K562 (cell line): ENCODE data around the gene SLC38A10. TPM values are rescaled to one million over a fixed set of nuclear protein-coding genes. Genes with fewer than 3 reads are reported as not detected.
A peak's percentile ranks its signal among the peaks of the same experiment; 100 is the strongest.

Source experiments
- ATAC-seq: fragments of 200-7000 bp; cut with Tn5 transposase; 3 replicates; pipeline ENCODE4 v1.9.1; 2020; ENCODE audit warnings: moderate library complexity
- BruUV-seq: library from RNA; stranded (reverse); fragments of 400-500 nt; replicated peaks from 2 replicates; lab custom pipeline; 2021; lab: Mats Ljungman, UMichigan
- CTCF ChIA-PET: fragments of 300-600 bp; formaldehyde crosslinking; extraction: SDS; loops from one replicate; lab custom pipeline; 2021; ENCODE audit warnings: low intra/inter-chr PET ratio; lab: Yijun Ruan, JAX
- POLR2A ChIA-PET: fragments of 300-600, 350-650 bp; sonication (Branson Sonifier 250); formaldehyde crosslinking; extraction: SDS; loops from one replicate; lab custom pipeline; 2021; ENCODE audit warnings: antibody characterized with exemption, inconsistent platforms; lab: Yijun Ruan, JAX
- DNase-seq, 4 experiments: peaks; one replicate each; pipeline versions ENCODE4 v3.0.0 to v3.0.0-alpha.2; 2011 to 2018; ENCODE audit warnings: low spot score in 3 of 4, mixed read lengths in 3 of 4; ENCODE audit errors: extremely low read depth in 1 of 4
- FAIRE-seq: peaks from 2 replicates; lab custom pipeline; 2011; peaks lifted over from hg19 to GRCh38; lab: Jason Lieb, UNC
- H2AFZ ChIP-seq: 2 replicates; pipeline ENCODE4 v1.6.0; 2011; ENCODE audit warnings: low read depth, low read length, control low read depth, inconsistent platforms
- H3K27ac ChIP-seq: fragments of 200-600 bp; 3 replicates; pipeline ENCODE4 v1.8.0; 2011; ENCODE audit warnings: low read depth, mild to moderate bottlenecking, control low read depth, inconsistent platforms, low read length, moderate library complexity, mixed read lengths; ENCODE audit errors: extremely low read depth
- H3K27me3 ChIP-seq, 2 experiments: fragments of 300-600 bp in 1 of 2; 2 replicates in 1 of 2; 3 replicates in 1 of 2; pipeline versions ENCODE4 v1.6.0 to v1.8.0; 2011; ENCODE audit warnings: inconsistent platforms in 2 of 2, low read length in 2 of 2, mild to moderate bottlenecking in 1 of 2, mixed read lengths in 1 of 2, moderate library complexity in 1 of 2; ENCODE audit not compliant: control insufficient read depth in 2 of 2, insufficient read depth in 2 of 2
- H3K36me3 ChIP-seq: fragments of 300-600 bp; 3 replicates; pipeline ENCODE4 v1.8.0; 2011; ENCODE audit warnings: mild to moderate bottlenecking, low read length, inconsistent platforms; ENCODE audit not compliant: control insufficient read depth, insufficient read depth
- H3K4me1 ChIP-seq, 2 experiments: fragments of 200-600 bp in 1 of 2; replicated peaks in 1 of 2; 2 replicates in 1 of 2; 3 replicates in 1 of 2; pipeline versions ENCODE4 v1.5.1 to v1.8.0; 2011; ENCODE audit warnings: inconsistent platforms in 2 of 2, low read length in 2 of 2, mild to moderate bottlenecking in 1 of 2, mixed read lengths in 1 of 2, moderate library complexity in 1 of 2; ENCODE audit not compliant: control insufficient read depth in 2 of 2, insufficient read depth in 2 of 2
- H3K4me2 ChIP-seq: 2 replicates; pipeline ENCODE4 v1.6.1; 2011; ENCODE audit warnings: low read length, control low read depth, inconsistent platforms, mixed read lengths; ENCODE audit not compliant: insufficient read depth
- H3K4me3 ChIP-seq: fragments of 200-600 bp; sonication (generic), shearing (Covaris generic); 2 replicates; pipeline ENCODE4 v1.5.1; 2016; ENCODE audit warnings: control low read depth, inconsistent platforms
- H3K79me2 ChIP-seq: fragments of 200-600 bp; 3 replicates; pipeline ENCODE4 v1.8.0; 2011; ENCODE audit warnings: low read length, inconsistent platforms; ENCODE audit not compliant: control insufficient read depth, insufficient read depth
- H3K9ac ChIP-seq, 2 experiments: 2 replicates each; pipeline versions ENCODE4 v1.6.0 to v1.6.1; 2011; ENCODE audit warnings: low read depth in 2 of 2, low read length in 2 of 2, control low read depth in 1 of 2, inconsistent platforms in 1 of 2, mild to moderate bottlenecking in 1 of 2, mixed read lengths in 1 of 2; ENCODE audit not compliant: insufficient read depth in 1 of 2
- H3K9me1 ChIP-seq: one replicate; pipeline ENCODE4 v1.6.0; 2011; ENCODE audit warnings: inconsistent platforms, mild to moderate bottlenecking, low read length, moderate library complexity; ENCODE audit not compliant: control insufficient read depth, insufficient read depth
- H3K9me3 ChIP-seq: replicated peaks from 2 replicates; pipeline ENCODE4 v1.5.1; 2011; ENCODE audit warnings: low read depth, low read length, inconsistent platforms; ENCODE audit not compliant: control insufficient read depth, insufficient read depth
- H4K20me1 ChIP-seq: replicated peaks from 2 replicates; pipeline ENCODE4 v1.6.1; 2011; ENCODE audit warnings: low read length, inconsistent platforms, mixed read lengths; ENCODE audit not compliant: control insufficient read depth, insufficient read depth
- ESRRA ChIP-seq: fragments of 450-650 bp; IDR thresholded peaks from 2 replicates; pipeline ENCODE4 v1.6.1; 2014; ENCODE audit warnings: low read depth, mild to moderate bottlenecking, moderate library complexity, borderline replicate concordance
- HMGN3 ChIP-seq: IDR thresholded peaks from 2 replicates; pipeline ENCODE4 v1.6.1; 2011; ENCODE audit warnings: borderline replicate concordance, low read depth, mild to moderate bottlenecking, mixed read lengths, low read length; ENCODE audit not compliant: insufficient read length; ENCODE audit errors: extremely low read depth
- KLF6 ChIP-seq: fragments of 250-450 bp; sonication (Bioruptor Pico); IDR thresholded peaks from 2 replicates; pipeline ENCODE4 v1.4.0; 2020; ENCODE audit warnings: mild to moderate bottlenecking, moderate library complexity, borderline replicate concordance
- NFE2L1 ChIP-seq: fragments of 450-650 bp; IDR thresholded peaks from 2 replicates; pipeline ENCODE4 v1.6.1; 2016; ENCODE audit warnings: missing genetic modification characterization, low read depth, mild to moderate bottlenecking, missing compliant biosample characterization, moderate library complexity, borderline replicate concordance
- POLR2G ChIP-seq: fragments of 200-400 bp; formaldehyde crosslinking; IDR thresholded peaks from 2 replicates; pipeline ENCODE4 v1.6.1; 2017; ENCODE audit warnings: low read depth, mild to moderate bottlenecking, antibody characterized with exemption, low read length, moderate library complexity
- SIN3B ChIP-seq: fragments of 450-650 bp; IDR thresholded peaks from 2 replicates; pipeline ENCODE4 v1.6.1; 2017; ENCODE audit warnings: low read depth, mild to moderate bottlenecking, moderate library complexity
- ZNF431 ChIP-seq: sonication (generic); formaldehyde crosslinking; IDR thresholded peaks from 2 replicates; pipeline ENCODE4 v1.8.0; 2022; ENCODE audit warnings: mild to moderate bottlenecking, missing genetic modification reagents
- WGBS: fragments of 100-300 bp; shearing (Covaris generic); methylation state at CpG from one replicate; pipeline ENCODE4 v1.1.6; 2016; ENCODE audit warnings: low coverage, mixed read lengths; ENCODE audit not compliant: insufficient coverage; ENCODE audit errors: missing lambda C conversion rate; 5-methylcytosine and 5-hydroxymethylcytosine counted together
- in situ Hi-C: fragments of 300-500 bp; cut with MboI; formaldehyde crosslinking; loops from 4 replicates; pipeline ENCODE4 v1.15.0; 2018; ENCODE audit warnings: inconsistent platforms, mixed read lengths
- intact Hi-C: fragments of 100-400 bp; cut with micrococcal nuclease; formaldehyde crosslinking; loops from 2 replicates; pipeline ENCODE4 v1.14.2; 2022
- polyA plus RNA-seq, 8 experiments: library from polyadenylated mRNA; depleted of rRNA in 4 of 8; stranded (reverse) in 5 of 8; unstranded in 3 of 8; fragments of >200 nt; fragmentation: Nextera tagmentation in 2 of 8; fragmentation: Illumina TruSeq in 1 of 8; extraction: Ambion mirVana in 2 of 8; extraction: Trizol in 1 of 8; gene quantifications; 2 replicates each; pipeline versions ENCODE4 v1.2.1 to v1.2.3, GENCODE V29; 2011 to 2014; ENCODE audit warnings: inconsistent platforms in 1 of 8, missing spikeins in 1 of 8
- total RNA-seq, 7 experiments: library from RNA; depleted of rRNA in 6 of 7; stranded (reverse); fragments of >200 nt in 6 of 7; fragmentation: Illumina TruSeq in 2 of 7; extraction: Trizol in 2 of 7; gene quantifications; 2 replicates each; pipeline versions ENCODE4 v1.2.1 to v1.2.3, GENCODE V29; 2011 to 2021; ENCODE audit warnings: low replicate concordance in 1 of 7
- TF ChIP-seq, protein P1 (sequence below): sonication (generic); formaldehyde crosslinking; IDR thresholded peaks from 2 replicates; pipeline ENCODE4 v1.8.1; 2023; ENCODE audit warnings: mild to moderate bottlenecking, missing genetic modification reagents

SLC38A10 gene
- total and polyA plus RNA-seq, 9 of the 15 experiments (the other 6 are each of a cell fraction or from before 2014, with no cell fraction given), result 0.45 to 54.2 (median 13.8) TPM

DNA sequence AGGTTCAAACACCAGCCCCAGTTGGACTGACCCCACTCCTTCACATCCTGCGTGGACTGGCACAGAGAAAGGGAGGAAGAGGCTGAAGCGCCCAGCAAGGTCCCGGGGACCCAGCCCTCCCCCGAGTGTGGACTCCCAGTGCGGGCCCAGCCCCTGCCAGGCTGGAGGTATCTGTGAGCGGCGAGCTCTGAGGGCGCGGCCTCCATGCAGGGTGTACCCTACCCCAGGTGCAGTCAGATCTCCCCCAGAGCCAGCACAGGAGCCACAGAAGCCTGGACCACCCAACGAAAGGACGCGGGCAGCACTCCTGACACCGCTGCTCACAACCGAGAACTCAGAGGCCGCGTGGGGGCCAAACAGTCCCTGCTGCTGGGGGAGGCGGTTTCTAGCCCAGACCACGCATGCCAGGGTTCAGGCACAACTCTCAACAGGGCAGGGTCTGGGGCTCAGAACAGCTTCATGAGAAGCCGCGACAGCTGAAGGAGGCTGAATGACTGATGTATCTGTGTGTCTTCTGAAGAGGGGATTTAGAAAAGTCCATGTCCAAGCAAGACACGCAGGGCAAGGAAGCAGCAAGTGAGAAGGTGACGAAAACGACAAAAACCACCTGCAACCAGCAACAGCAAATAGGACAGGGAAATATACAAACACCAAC lies 8.5 kb downstream of the SLC38A10 start:
- DNase-seq, result no peak
- no peaks in the 10 kb centered on the region for H3K9me3 ChIP-seq
- H3K79me2 ChIP-seq, result peaks cover 50% of the 10 kb centered on the region
- WGBS, result 92% methylated on average over 23 of the region's 23 CpGs
- peaks cover 67% of the 10 kb centered on the region; the same call in 2 of the 3 replicates for H3K36me3 ChIP-seq
- no peak for ATAC-seq
- H3K9me1 ChIP-seq, result no peaks in the 10 kb centered on the region
- in situ Hi-C loops, result no loop called here
- intact Hi-C loops, result no loop called here
- H3K4me3 ChIP-seq, result no peak overlapping the region
- no peaks in the 10 kb centered on the region for H3K27me3 ChIP-seq
- no peaks in the 10 kb centered on the region for H4K20me1 ChIP-seq
- no peak for FAIRE-seq
- TF ChIP-seq ESRRA (no peak), KLF6 (CRISPR knock-in tag) (no peak), ZNF431 (no peak), SIN3B (no peak), HMGN3 (peak; percentile 20), NFE2L1 (tag) (no peak), POLR2G (no peak)
- TF ChIP-seq, protein P1, sequence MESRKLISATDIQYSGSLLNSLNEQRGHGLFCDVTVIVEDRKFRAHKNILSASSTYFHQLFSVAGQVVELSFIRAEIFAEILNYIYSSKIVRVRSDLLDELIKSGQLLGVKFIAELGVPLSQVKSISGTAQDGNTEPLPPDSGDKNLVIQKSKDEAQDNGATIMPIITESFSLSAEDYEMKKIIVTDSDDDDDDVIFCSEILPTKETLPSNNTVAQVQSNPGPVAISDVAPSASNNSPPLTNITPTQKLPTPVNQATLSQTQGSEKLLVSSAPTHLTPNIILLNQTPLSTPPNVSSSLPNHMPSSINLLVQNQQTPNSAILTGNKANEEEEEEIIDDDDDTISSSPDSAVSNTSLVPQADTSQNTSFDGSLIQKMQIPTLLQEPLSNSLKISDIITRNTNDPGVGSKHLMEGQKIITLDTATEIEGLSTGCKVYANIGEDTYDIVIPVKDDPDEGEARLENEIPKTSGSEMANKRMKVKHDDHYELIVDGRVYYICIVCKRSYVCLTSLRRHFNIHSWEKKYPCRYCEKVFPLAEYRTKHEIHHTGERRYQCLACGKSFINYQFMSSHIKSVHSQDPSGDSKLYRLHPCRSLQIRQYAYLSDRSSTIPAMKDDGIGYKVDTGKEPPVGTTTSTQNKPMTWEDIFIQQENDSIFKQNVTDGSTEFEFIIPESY (CRISPR knock-in tag), result peak; percentile 32; the same call in 1 of the 2 replicates
- H3K4me2 ChIP-seq, result no peak overlapping the region
- BruUV-seq, result no TSS peak
- peak overlapping the region; percentile 84; the same call in 1 of the 3 replicates for H3K27ac ChIP-seq
- H2AFZ ChIP-seq, result no peak overlapping the region
- peak overlapping the region in 1 of 2 experiments; percentile 89; a peak in 2 of 4 replicates for H3K9ac ChIP-seq
- POLR2A ChIA-PET, result interaction anchor here (0.9 to 2.2 kb wide), 4 partner anchors 8 to 198 kb away, joined by 3 to 8 read pairs (median 3); partner anchors contain the start of gene SLC38A10
- peaks cover 17 to 57% of the 10 kb centered on the region in 2 experiments for H3K4me1 ChIP-seq
- CTCF ChIA-PET, result no interaction called here
